ENCODE measurements around the gene ZNF334.

The ZNF334 gene

GRCh38 chr20:46545077-46545826 is 31.9 kb upstream of the ZNF334 start:
- no peak for DNase-seq

- DNase-seq: no peak
These were observed 31.2 kb upstream of the ZNF334 start for GRCh38 chr20:46544576-46544975.

GRCh38 chr20:46543959-46544358 is 30.6 kb upstream of the ZNF334 start:
- DNase-seq: no peak

- DNase-seq: no peak
These were observed 29.7 kb upstream of the ZNF334 start for GRCh38 chr20:46543033-46543432.

GRCh38 chr20:46541229-46541935 is 28.0 kb upstream of the ZNF334 start:
- no peak for DNase-seq

GRCh38 chr20:46539113-46539512 is 25.8 kb upstream of the ZNF334 start:
- DNase-seq: no peak

GRCh38 chr20:46530640-46531039 is 17.3 kb upstream of the ZNF334 start:
- DNase-seq: no peak

- DNase-seq: no peak
These were observed 10.5 kb upstream of the ZNF334 start for GRCh38 chr20:46523696-46524328.

- no peak for DNase-seq
These were observed 9.7 kb upstream of the ZNF334 start for GRCh38 chr20:46523108-46523507.

GRCh38 chr20:46520976-46521579 is 7.7 kb upstream of the ZNF334 start:
- peak; percentile 39 for DNase-seq

- no peak for DNase-seq
These were observed 7.2 kb upstream of the ZNF334 start for GRCh38 chr20:46520540-46520939.

GRCh38 chr20:46519471-46520068 is 6.2 kb upstream of the ZNF334 start:
- no peak for DNase-seq

- no peak for DNase-seq
These were observed 3.8 kb downstream of the ZNF334 start for GRCh38 chr20:46509523-46509922.

- no peak for DNase-seq
These were observed 5.5 kb downstream of the ZNF334 start for GRCh38 chr20:46507760-46508407.

- DNase-seq: no peak
These were observed 7.9 kb downstream of the ZNF334 start for GRCh38 chr20:46505506-46505905.

GRCh38 chr20:46501961-46502360 is 11.4 kb downstream of the ZNF334 start:
- no peak for DNase-seq

GRCh38 chr20:46501337-46501942 is 11.9 kb downstream of the ZNF334 start:
- no peak for DNase-seq

- no peak for DNase-seq
These were observed 19.3 kb downstream of the ZNF334 start for GRCh38 chr20:46494077-46494476.

GRCh38 chr20:46491354-46491753 is 22.0 kb downstream of the ZNF334 start:
- no peak for DNase-seq

- no peak for DNase-seq
These were observed 24.9 kb downstream of the ZNF334 start for GRCh38 chr20:46488451-46488850.

- no peak for DNase-seq
These were observed 25.7 kb downstream of the ZNF334 start for GRCh38 chr20:46487628-46488027.

GRCh38 chr20:46485431-46485830 is 27.9 kb downstream of the ZNF334 start:
- no peak for DNase-seq

Measured in CD4-positive, alpha-beta T cell treated with Interleukin-6 for 4 hours (primary cell).